ENCODE results near the gene SUSD1.

SUSD1 gene

DNA sequence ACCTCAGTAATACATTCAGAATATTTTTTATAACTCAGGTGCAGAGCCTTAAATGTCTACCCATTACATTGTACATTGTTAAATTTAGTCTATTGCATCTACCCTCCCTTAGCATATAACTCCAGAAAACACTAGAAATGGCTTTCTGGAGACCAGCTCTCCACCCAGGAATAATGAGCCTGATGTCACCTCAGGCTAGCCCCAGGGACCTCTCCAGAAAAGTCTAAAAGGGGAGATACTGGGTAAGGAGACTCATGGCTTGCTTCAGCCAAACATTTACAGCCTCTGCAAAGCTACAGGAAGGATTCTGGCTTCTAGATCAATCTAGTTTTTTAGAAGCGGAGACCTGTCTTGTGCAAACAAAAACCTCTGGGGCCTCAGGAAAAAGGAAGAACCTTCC is 13.8 kb upstream of the SUSD1 start:
- H3K9ac ChIP-seq (ENCODE audit: low read length) = no peak overlapping the region
- no peak overlapping the region for H3K4me3 ChIP-seq (ENCODE audit: low read length)
- H3K4me1 ChIP-seq (ENCODE audit: control insufficient read depth, insufficient read depth, low read length) = no peaks in the 10 kb centered on the region
- H3K9me3 ChIP-seq (ENCODE audit: control insufficient read depth, low read length) = no peaks in the 10 kb centered on the region
- H3K36me3 ChIP-seq (ENCODE audit: control insufficient read depth, insufficient read depth, low read length) = no peaks in the 10 kb centered on the region
- no peaks in the 10 kb centered on the region for H3K27me3 ChIP-seq (ENCODE audit: control insufficient read depth, insufficient read depth, low read length)

DNA sequence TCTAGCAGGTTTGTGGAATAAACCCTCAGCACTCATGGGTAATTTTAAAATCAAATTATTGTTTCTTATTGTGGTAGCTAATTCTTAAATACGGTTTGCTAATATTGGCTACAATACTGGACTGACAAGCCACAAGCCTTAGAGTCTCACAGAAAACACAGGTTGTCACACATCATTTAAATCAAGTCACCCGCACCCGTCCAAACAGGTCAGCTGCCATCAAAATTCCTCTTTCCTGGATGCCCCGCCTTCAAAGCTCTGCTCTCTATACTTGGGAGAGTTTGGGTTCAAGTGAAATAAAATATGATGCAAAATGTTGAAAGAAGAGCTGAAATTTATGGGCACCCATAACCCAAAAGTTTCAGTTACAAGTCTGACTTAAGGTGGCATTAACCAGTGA is 12.3 kb upstream of the SUSD1 start:
- Histone ChIP-seq H3K9ac (ENCODE audit: low read length) (no peak overlapping the region), H3K9me3 (ENCODE audit: control insufficient read depth, low read length) (no peaks in the 10 kb centered on the region), H3K36me3 (ENCODE audit: control insufficient read depth, insufficient read depth, low read length) (no peaks in the 10 kb centered on the region), H3K4me1 (ENCODE audit: control insufficient read depth, insufficient read depth, low read length) (no peaks in the 10 kb centered on the region), H3K4me3 (ENCODE audit: low read length) (no peak overlapping the region), H3K27me3 (ENCODE audit: control insufficient read depth, insufficient read depth, low read length) (no peaks in the 10 kb centered on the region)

DNA sequence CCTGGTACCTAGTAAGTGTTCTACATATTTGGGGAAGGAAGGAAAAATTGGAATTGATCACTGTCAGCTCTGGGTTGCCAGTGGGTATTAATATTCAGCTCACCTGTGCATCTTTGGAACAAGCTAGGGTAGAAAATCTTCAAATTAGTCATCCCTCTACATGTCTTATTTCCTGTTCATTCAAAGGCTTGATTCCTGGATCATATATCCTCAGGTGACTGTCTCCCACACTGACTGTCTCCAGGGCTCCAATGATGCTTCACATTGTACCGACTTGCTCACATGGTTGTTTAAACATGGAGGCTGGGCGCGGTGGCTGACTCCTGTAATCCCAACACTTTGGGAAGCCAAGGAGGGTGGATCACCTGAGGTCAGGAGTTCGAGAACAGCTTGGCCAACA is 11.6 kb upstream of the SUSD1 start:
- H3K36me3 ChIP-seq (ENCODE audit: control insufficient read depth, insufficient read depth, low read length) = no peaks in the 10 kb centered on the region
- H3K27me3 ChIP-seq (ENCODE audit: control insufficient read depth, insufficient read depth, low read length) = no peaks in the 10 kb centered on the region

DNA sequence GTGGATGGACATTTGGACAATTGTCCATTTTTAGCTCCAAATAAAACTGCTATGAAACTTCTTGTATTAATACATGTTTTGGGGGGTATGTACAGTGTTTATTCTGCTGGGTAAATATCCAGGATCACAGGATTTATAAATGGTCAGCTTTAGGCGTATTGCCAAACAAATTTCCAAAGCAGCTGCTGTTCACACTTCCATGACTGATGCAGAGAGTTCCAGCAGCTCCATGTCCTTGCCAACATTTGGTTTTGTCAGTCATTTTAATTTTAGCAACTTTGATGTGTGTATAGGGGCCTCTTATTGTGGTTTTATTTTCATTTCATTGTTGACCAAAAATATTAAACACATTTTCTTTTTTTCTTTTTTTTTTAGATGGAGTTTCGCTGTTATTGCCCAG is 9.8 kb upstream of the SUSD1 start:
- Histone ChIP-seq H3K9me3 (ENCODE audit: control insufficient read depth, low read length) (no peaks in the 10 kb centered on the region), H3K27me3 (ENCODE audit: control insufficient read depth, insufficient read depth, low read length) (no peaks in the 10 kb centered on the region), H3K9ac (ENCODE audit: low read length) (no peak overlapping the region), H3K36me3 (ENCODE audit: control insufficient read depth, insufficient read depth, low read length) (no peaks in the 10 kb centered on the region), H3K4me3 (ENCODE audit: low read length) (no peak overlapping the region), H3K4me1 (ENCODE audit: control insufficient read depth, insufficient read depth, low read length) (peaks cover 7% of the 10 kb centered on the region)

More for the DNA sequence above, 11.6 kb upstream of the SUSD1 start:
- Histone ChIP-seq H3K4me1 (ENCODE audit: control insufficient read depth, insufficient read depth, low read length) (no peaks in the 10 kb centered on the region), H3K4me3 (ENCODE audit: low read length) (no peak overlapping the region), H3K9me3 (ENCODE audit: control insufficient read depth, low read length) (no peaks in the 10 kb centered on the region), H3K9ac (ENCODE audit: low read length) (no peak overlapping the region)

DNA sequence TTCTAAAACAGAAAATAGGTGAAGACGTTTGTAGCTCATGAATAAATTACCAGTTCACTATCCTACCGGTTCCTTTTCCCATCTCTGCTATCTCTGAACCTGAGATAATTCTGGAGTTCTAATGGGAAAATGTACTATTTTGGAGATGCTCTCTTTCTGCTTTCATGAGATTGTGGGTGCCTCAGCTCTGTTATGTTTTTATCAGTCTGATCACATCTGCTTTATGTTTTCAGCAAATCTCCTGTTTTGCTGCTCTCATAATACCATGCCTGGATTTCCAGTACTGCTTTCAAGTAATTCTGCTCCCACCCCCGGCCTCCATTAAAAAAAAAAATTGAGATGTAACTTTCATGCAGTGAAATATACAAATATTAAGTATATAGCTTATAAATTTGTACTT is 9.1 kb upstream of the SUSD1 start:
- no peak overlapping the region for H3K4me3 ChIP-seq (ENCODE audit: low read length)
- peaks cover 7% of the 10 kb centered on the region for H3K4me1 ChIP-seq (ENCODE audit: control insufficient read depth, insufficient read depth, low read length)
- H3K9ac ChIP-seq (ENCODE audit: low read length) = no peak overlapping the region
- H3K36me3 ChIP-seq (ENCODE audit: control insufficient read depth, insufficient read depth, low read length) = no peaks in the 10 kb centered on the region
- H3K27me3 ChIP-seq (ENCODE audit: control insufficient read depth, insufficient read depth, low read length) = no peaks in the 10 kb centered on the region
- no peaks in the 10 kb centered on the region for H3K9me3 ChIP-seq (ENCODE audit: control insufficient read depth, low read length)

DNA sequence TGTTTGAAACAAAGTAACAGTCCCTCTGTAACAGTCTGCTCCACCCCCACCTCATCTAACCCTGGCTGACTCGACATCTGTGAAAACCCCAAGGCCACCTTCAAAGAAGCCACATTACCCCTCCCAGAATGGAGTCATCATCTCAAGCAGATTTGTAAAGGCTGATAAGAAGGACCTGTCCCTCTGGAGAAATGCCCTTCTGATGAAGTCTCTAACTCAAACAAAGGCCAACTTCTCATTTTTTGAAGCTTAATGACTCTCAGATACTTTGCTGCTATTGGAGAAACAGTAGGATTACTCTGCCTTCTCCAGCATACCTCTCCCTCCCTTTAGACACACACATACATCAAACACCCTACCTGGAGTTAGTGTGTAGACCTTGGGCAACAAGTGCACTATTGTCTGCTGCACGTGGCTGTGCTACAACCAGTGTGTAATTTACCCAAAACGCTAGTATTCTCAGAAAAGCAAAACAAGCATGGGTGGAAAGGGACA is 5.3 kb upstream of the SUSD1 start:
- H3K27me3 ChIP-seq (ENCODE audit: control insufficient read depth, insufficient read depth, low read length) = no peaks in the 10 kb centered on the region

DNA sequence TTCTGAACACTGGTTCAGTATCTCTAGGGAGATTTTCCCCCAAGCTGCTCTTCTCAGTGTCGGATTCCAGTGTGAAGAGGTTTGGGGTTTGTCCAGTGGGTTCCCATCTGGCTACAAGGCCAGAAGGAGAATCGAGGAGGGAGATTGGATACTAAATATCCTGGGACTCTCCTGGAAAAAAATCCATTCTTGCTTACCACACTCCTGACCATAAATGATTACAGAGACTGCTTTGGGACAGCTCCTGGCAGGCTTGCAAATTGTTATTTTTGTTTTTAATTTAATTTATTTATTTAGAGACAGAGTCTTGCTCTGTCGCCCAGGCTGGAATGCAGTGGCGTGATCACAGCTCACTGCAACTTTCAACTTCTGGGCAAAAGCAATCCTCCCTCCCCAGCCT is 4.7 kb upstream of the SUSD1 start:
- no peaks in the 10 kb centered on the region for H3K36me3 ChIP-seq (ENCODE audit: control insufficient read depth, insufficient read depth, low read length)

More for the DNA sequence above, 5.3 kb upstream of the SUSD1 start:
- Histone ChIP-seq H3K4me3 (ENCODE audit: low read length) (no peak overlapping the region), H3K9ac (ENCODE audit: low read length) (no peak overlapping the region), H3K9me3 (ENCODE audit: control insufficient read depth, low read length) (no peaks in the 10 kb centered on the region), H3K36me3 (ENCODE audit: control insufficient read depth, insufficient read depth, low read length) (no peaks in the 10 kb centered on the region), H3K4me1 (ENCODE audit: control insufficient read depth, insufficient read depth, low read length) (peaks cover 11% of the 10 kb centered on the region)

DNA sequence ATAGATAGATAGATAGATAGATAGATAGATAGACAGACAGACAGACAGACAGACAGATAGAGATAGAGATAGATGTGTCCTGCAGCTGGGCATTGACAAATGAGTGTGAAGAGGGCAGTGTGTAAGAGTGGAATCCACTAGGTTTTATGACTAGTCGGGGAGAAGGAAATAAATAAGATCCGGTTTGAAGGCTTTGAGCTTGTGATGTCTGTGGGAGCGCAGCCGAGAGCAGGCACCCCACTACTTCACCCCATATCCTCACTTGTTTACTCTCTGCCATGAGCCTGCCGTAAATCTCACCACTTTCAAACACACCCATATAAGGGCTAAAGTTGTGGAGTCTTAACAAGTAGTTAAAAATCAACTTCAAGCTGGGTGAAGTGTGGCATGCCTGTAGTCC is 1.4 kb upstream of the SUSD1 start:
- Histone ChIP-seq H3K9ac (ENCODE audit: low read length) (no peak overlapping the region), H3K36me3 (ENCODE audit: control insufficient read depth, insufficient read depth, low read length) (no peaks in the 10 kb centered on the region), H3K4me1 (ENCODE audit: control insufficient read depth, insufficient read depth, low read length) (peaks cover 38% of the 10 kb centered on the region)

More for the DNA sequence above, 4.7 kb upstream of the SUSD1 start:
- Histone ChIP-seq H3K4me3 (ENCODE audit: low read length) (no peak overlapping the region), H3K9me3 (ENCODE audit: control insufficient read depth, low read length) (no peaks in the 10 kb centered on the region), H3K4me1 (ENCODE audit: control insufficient read depth, insufficient read depth, low read length) (peaks cover 13% of the 10 kb centered on the region), H3K27me3 (ENCODE audit: control insufficient read depth, insufficient read depth, low read length) (no peaks in the 10 kb centered on the region), H3K9ac (ENCODE audit: low read length) (no peak overlapping the region)

DNA sequence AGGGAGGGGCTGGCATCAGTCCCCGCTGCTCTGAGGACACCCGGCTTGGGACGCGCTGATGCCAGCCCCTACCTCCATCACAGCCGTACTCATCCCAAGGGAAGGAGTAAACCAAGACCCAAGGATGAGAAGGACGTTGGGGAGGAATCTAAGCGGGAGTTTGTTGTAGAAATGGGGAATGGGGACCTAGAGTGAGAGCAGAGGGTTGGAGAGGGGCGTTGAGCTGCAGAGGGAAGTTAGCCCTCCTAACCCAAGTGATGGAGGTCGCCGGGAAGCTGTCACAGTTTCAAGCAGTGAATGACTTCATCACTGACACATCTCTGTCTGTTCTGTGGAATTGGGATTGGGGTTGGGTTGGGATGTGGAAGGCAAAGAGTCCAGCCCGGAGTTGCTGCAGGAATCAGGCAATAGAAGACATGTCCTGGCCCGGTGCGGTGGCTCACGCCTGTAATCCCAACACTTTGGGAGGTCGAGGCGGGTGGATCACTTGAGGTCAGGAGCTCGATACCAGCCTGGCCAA is 759 bp upstream of the SUSD1 start:
- H3K9me3 ChIP-seq (ENCODE audit: control insufficient read depth, low read length) = no peaks in the 10 kb centered on the region
- H3K4me1 ChIP-seq (ENCODE audit: control insufficient read depth, insufficient read depth, low read length) = peaks cover 44% of the 10 kb centered on the region
- no peaks in the 10 kb centered on the region for H3K27me3 ChIP-seq (ENCODE audit: control insufficient read depth, insufficient read depth, low read length)
- H3K9ac ChIP-seq (ENCODE audit: low read length) = peak overlapping the region; percentile 80
- peak overlapping the region; percentile 43 for H3K4me3 ChIP-seq (ENCODE audit: low read length)
- H3K36me3 ChIP-seq (ENCODE audit: control insufficient read depth, insufficient read depth, low read length) = no peaks in the 10 kb centered on the region

More for the DNA sequence above, 1.4 kb upstream of the SUSD1 start:
- H3K9me3 ChIP-seq (ENCODE audit: control insufficient read depth, low read length) = no peaks in the 10 kb centered on the region
- no peak overlapping the region for H3K4me3 ChIP-seq (ENCODE audit: low read length)
- no peaks in the 10 kb centered on the region for H3K27me3 ChIP-seq (ENCODE audit: control insufficient read depth, insufficient read depth, low read length)

DNA sequence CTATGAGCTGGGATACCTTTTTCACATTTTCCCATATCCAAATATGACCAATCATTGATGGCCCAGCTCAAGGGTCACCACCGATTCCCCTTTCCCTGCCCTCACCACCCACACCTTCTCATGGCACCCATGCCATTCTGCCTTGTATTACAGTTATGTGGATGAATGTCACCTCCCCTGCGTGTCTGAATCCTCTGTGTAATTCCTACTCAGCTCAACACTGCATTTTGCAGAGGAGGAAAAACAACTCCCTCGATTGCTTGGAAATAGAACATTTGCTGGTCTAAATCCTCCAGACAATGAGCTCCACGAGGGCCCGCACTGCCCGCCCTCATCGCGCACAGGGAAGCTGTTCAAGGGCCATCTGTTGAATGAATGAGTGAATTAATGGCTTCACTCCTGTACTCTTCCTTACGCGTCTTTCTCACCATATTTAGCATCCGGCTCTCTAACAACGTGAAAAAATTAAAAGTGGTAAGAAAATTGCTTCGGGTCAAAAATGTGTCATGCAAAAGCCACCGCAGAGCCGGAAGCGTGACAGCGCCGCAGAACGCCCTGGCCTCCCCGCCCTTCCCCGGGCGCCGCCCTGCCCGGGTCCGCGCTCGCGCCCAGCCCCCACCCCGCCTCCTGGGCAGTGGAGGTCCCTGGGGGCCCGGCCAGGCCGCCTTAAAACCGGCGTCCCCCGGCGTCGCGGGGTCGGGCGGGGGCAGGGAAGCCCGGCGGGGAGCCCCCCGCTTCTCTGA is 704 bp downstream of the SUSD1 start:
- no peaks in the 10 kb centered on the region for H3K27me3 ChIP-seq (ENCODE audit: control insufficient read depth, insufficient read depth, low read length)
- peak overlapping the region; percentile 15 for H3K4me3 ChIP-seq (ENCODE audit: low read length)
- peaks cover 49% of the 10 kb centered on the region for H3K4me1 ChIP-seq (ENCODE audit: control insufficient read depth, insufficient read depth, low read length)
- no peaks in the 10 kb centered on the region for H3K36me3 ChIP-seq (ENCODE audit: control insufficient read depth, insufficient read depth, low read length)
- H3K9me3 ChIP-seq (ENCODE audit: control insufficient read depth, low read length) = no peaks in the 10 kb centered on the region
- peak overlapping the region; percentile 80 for H3K9ac ChIP-seq (ENCODE audit: low read length)

DNA sequence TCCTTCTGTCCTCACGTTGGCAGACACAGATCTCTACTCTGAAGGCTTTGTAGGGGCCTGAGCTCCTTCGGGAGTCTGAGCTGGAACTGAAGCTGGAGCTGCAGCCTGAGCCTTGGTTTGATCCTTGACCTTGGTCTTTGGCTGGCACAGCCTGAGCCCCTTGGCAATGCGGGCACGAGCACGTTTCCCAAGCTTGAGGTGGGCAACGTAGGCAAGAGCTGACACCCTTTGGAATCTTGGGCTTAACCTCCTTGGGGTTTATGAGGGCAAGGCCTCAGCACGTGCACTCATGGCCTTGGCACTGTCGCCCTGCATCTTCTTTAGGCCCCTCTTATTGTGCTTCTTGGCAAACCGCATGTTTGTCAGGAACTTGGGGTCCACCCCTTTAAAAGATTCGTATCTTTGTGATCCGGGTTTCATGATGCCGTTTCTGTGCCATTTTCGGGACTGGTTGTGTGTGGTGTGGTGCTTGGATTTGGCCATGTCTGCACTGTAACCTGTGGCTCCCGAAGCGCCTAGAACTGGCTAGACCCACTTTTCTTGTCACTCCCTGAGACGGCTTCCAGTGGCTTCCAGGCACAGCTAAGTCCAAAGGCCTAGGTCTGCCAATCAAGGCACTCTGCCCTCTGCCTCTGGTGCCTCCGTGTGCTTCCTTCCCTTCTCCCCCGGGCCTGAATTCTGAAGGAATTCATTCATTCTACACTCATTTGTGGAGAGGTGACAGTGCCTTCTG is 1.4 kb downstream of the SUSD1 start:
- no peaks in the 10 kb centered on the region for H3K36me3 ChIP-seq (ENCODE audit: control insufficient read depth, insufficient read depth, low read length)
- H3K9me3 ChIP-seq (ENCODE audit: control insufficient read depth, low read length) = no peaks in the 10 kb centered on the region
- peaks cover 56% of the 10 kb centered on the region for H3K4me1 ChIP-seq (ENCODE audit: control insufficient read depth, insufficient read depth, low read length)
- no peaks in the 10 kb centered on the region for H3K27me3 ChIP-seq (ENCODE audit: control insufficient read depth, insufficient read depth, low read length)
- no peak overlapping the region for H3K4me3 ChIP-seq (ENCODE audit: low read length)
- peak overlapping the region; percentile 80 for H3K9ac ChIP-seq (ENCODE audit: low read length)

DNA sequence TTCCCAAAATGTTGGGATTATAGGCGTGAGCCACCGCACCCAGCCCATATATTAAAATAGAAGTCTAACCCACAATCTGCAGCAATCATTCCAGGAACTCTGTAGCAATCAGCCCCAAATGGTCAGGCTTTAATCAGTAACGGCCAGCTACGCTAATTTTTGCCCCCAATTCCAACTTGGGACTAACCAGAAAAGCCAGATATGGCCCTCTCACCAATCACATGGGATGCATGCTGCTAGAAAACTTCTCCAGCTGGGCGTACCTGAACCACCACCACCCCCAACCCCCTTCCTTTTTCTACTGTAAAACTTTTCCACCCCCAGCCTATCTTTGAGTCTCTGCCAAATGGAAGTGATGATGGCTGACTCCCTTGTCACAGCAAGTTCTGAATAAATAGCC is 4.1 kb downstream of the SUSD1 start:
- Histone ChIP-seq H3K4me1 (ENCODE audit: control insufficient read depth, insufficient read depth, low read length) (peaks cover 71% of the 10 kb centered on the region), H3K4me3 (ENCODE audit: low read length) (no peak overlapping the region), H3K27me3 (ENCODE audit: control insufficient read depth, insufficient read depth, low read length) (no peaks in the 10 kb centered on the region), H3K9ac (ENCODE audit: low read length) (no peak overlapping the region), H3K9me3 (ENCODE audit: control insufficient read depth, low read length) (no peaks in the 10 kb centered on the region), H3K36me3 (ENCODE audit: control insufficient read depth, insufficient read depth, low read length) (no peaks in the 10 kb centered on the region)

Data from mucosa of stomach (tissue), 1 donor.